HG03108 (cell line): ENCODE data around the gene TANC1.

Experiments used
- ATAC-seq: cut with Tn5 transposase; IDR thresholded peaks from one replicate; pipeline ENCODE4 v1.9.1; 2021; ENCODE audit warnings: moderate library complexity; ENCODE audit not compliant: unreplicated experiment

The TANC1 gene

DNA sequence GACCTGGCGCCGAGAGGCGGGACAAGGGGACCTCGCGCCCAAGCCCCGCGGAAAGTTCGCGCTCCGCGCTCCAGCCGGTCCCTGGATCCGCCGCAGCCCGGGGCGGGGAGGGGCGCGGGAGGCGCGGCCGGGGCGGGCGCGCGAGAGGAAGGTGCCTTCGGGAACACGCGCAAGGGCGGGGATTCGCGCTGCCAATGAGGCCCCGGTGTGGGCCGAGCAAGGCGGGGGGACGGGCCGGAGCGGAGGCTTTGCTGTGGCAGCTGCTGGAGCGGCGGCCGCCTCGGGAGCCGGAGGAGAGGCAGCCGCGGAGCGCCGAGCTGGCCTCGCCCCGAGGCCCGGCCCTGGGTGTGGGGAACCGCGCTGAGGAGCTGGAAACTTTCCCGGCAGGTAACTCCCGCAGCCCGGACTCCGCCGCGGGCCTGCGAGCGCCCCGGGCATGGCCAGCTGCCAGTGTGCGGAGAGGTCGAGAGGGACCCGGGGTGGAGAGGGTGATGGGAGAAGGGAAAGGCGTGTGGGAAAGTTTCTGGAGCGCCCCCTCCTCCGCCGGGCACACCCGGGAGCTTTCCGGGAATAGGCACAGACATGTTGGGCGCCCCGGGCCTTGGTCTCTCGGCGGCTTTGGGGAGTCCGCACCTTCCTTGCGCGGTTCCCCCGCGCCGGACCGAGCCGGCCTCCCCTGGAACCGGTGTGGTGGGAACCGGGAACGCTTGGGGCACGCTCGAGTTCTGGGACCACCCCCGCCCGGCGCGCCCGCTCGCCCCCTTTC lies at the start of gene TANC1:
Gene TANC1, plus strand, starts transcription at position 245 of the 766 bp plus-strand sequence. CDS start 97,271 bp downstream, outside the sequence.
- ATAC-seq = peak; percentile 98

DNA sequence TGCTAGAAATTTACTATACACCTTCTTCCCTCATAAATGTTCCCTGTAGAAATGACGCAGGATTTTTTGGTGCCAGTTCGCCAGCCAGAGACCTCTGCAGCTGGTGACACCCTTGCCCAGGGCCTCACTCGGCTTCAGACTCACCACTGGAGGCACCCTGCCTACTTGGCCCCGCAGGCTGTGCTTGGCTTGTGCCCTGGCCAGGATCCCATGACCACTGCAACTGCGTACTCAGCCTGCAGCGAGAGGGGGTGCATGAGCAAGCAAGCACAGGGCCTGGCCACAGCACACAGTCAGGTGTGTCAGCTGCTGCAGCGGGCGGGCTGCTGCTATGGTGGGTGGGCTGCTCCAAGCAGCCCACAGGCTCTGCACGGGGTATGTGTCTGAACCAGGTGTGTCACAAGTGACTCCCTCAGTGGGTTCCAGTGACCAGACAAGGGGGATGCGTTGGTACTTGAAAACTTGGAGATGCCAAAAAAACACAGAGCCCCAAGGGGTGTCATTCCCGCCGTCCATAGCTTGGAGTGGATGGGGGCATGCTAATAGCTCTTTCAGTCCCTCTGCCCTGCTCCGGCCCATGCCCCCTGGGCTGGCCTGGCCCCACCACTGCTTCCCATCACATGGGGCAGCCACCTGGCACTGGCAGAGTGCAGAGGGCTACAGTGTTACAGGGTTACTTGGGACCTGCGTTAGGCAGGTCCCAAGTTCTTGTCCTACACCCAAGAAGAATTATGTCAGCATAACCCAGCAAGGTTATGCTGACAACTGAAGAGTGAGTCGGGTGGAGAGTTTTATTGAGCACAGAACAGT lies 46.6 kb upstream of the TANC1 start:
- no peak for ATAC-seq

DNA sequence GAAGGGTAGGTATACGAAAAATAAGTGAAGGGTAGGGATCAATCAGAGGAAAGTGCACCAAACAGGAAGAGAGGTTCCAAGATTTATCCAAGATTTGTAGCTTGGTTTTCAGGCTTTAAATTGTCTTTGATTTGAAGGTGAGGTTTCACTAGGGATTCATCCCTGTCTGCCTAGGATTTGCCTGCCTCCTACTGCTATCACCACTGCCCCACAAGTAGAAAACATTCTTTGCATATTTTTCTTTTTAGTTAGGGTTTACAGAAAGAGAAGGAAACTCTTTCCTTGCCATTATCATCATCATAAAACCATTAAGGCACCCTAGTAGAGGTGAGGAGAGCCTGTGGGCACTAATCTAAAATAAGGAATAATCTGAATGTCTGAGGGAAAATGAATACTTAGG lies 45.8 kb upstream of the TANC1 start:
- ATAC-seq = no peak

DNA sequence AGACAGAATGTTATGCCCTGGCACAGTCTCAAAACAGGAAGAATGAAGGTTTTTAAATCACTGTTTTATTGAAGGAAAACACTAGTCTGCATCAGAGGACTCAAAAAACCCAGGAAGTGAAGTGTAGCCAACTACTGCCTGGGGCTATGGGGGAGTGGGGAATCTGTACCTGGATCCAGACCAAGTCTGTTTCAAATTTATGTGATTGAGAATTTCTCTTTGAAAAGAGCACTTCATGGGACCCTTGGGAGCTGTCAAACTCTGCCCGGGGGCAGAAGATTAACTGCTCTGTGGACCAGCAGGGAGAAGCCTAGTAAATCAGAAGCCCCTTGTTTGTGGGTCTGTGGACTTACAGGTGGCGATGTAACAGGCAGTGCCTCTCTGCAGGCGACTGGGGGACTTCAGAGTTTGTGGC lies 45.3 kb upstream of the TANC1 start:
- ATAC-seq = no peak

DNA sequence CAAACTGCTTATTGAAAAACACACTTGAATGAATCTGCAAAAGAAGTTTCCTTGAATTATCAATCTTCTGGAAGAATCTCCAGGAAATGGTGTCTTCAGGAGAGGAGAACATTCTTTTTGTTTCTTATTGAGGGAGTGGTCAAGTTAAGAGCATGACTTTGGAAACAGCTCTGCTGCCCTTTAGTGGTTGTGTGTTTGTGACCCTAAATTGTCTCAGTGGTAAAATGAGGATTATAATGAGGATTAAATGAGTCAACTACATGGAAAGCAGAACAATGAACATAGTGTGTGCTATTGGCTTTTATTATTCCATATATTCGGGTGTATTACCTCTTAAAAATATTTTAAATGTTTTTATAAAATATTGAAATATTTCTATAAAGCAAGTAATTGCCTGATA lies 44.8 kb upstream of the TANC1 start:
- no peak for ATAC-seq

DNA sequence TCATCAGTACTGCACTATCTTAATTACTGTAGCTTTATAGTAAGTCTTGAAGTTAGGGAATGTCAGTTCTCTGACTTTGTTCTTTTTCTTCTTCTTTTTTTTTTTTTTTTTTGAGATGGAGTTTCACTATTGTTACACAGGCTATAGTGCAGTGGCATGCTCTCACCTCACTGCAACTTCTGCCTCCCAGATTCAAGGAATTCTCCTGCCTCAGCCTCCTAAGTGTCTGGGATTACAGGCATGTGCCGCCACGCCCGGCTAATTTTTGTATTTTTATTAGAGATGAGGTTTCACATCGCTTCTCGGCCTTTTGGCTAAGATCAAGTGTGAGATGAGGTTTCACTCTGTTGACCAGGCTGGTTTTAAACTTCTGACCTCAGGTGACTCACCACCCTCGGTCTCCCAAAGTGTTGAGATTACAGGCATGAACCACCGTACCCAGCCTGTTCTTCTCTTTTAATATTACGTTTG lies 41.9 kb upstream of the TANC1 start:
- ATAC-seq = no peak

DNA sequence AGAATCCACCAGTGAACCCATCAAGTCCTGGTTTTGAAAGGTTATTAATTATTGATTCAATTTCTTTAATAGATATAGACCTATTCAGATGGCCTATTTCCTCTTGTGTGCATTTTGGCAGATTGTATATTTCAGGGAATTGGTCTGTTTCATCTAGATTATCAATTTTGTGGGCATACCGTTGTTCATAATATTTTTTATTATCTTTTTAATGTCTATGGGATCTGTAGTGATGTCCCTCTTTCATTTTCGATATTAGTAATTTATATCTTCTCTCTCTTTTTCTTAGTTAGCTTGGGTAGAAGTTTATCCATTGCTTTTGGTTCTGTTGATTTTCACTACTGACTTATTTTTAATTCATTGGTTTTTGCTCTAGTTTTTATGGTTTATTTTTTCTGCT lies 39.9 kb upstream of the TANC1 start:
- ATAC-seq = no peak

DNA sequence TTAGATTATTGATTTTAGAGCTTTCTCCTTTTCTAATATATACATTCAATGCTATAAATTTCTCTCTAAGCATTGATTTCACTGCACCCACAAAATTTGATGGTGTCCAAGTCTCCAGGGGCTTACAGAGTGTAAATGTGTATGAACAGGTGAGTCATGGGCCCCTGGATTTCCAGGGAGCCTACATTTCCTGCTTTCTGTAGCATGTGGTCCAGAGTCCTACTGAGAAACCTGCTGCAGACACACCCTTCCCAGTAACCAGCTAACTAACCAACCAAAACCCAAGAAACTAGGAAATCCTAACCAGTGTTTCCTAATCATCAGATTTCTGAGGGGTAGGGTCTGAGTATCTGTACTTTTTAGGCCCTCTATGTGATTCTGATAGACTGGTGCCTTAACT lies 39.5 kb upstream of the TANC1 start:
- ATAC-seq = no peak

DNA sequence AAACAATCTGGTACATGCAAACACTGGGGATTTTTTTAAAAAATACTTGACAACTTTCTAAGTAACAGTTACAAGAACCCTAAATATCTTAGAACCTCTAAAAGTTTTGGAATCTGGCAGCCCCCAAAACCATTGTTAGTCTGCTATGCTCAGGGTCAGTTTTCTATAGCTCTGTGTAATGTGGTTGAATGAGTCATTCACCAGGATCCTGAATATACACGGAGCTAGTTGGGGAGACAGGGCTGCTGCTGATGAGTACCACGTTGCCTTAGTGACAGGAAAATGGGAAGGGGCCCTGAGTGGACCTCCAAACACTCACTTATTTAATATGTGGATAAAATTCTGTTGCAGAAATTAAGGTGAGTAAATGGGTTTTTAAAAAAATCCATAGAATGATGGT lies 36.9 kb upstream of the TANC1 start:
- ATAC-seq = no peak

DNA sequence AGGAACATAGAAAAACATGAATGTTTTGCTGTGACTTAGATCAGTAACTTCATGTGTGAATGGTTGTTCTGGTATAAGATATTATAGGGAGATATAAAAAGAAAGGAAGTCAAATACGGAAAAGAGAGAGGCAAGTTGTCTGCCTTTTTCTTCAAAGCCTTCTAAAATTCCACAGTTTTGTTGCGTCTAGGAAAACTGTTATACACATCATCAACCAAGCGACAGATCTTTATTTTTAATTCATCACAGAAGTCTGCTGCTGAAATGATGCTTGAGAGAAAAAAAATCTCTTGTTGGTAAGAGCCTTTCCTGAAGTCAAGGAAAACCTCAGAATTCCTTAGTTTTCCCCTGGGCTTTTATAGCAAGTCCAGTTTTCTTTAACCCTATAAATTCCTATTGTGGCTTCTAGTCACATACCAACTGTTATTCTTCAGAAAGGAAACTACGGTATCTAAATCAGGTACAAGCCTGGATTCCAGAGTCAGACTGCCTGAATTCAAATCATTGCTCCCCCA lies 36.3 kb upstream of the TANC1 start:
- no peak for ATAC-seq

DNA sequence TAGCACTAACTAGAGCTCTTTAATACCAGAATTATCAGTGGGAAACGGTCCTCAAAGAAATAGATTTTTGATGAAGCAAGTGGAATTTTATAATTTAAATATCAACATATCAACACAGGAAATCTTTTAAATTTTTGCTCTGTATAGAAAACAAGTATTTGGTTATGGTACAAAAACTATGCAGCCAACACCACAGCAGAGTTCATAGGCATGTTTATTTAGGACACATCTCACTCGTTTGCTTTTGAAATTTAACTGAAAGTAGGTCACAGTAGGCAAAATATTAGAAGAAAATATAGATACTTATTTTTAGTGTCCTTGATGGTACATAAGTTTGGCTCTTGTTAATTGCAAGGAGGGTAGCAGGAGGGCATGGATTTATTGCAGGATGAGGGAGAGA lies 34.3 kb upstream of the TANC1 start:
- ATAC-seq = no peak

DNA sequence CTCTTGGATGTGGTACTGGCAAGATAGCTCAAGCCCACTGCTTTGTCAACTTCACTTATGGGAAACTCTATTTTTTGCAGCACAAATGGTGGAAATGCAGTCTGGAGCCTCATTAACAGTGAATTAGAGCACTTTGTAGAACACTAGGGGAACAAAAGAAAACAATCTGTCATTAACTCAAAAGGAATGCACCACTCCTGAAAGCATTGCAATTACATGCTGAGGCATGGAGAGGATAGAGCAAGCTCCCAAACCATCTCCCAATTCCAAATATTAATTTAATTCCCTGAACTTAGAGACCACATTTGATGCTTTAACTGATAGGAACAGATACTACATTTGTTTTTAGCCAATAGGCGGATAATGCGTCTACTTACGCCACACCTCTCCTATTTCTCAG lies 32.8 kb upstream of the TANC1 start:
- ATAC-seq = no peak

DNA sequence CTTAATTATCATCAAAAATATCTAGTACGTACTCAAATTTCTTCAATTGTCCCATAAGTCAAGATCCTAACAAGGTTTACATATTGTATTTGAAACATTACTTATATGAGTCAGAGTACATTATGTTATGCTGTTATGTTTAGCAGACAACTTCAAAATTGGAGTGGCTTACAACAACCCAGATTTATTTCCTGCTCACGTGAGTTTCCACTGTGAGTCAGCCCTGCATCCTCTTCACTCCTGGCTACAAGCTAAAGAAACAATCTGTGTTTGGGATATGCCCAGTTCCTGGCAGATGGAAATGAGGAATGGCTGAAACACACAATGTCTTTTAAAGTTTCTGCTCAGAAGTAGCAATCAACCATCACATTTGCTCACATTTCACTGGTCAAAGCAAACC lies 31.5 kb upstream of the TANC1 start:
- no peak for ATAC-seq

DNA sequence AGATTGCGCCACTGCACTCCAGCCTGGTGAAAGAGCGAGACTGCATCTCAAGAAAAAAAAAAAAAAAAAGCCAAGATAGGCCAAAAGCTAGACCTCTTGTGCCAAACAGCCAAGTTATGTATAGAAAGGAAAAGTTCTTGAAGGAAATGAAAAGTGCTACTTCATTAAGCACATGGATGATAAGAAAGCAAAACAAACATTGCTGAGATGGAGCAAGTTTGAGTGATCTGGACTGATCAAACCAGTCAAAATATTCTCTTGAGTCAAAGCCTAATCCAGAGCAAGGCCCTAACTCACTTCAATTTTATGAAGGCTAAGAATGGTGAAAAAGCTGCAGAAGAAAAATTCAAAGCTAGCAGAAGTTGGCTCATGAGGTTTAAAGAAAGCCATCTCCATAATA lies 28.1 kb upstream of the TANC1 start:
- no peak for ATAC-seq

DNA sequence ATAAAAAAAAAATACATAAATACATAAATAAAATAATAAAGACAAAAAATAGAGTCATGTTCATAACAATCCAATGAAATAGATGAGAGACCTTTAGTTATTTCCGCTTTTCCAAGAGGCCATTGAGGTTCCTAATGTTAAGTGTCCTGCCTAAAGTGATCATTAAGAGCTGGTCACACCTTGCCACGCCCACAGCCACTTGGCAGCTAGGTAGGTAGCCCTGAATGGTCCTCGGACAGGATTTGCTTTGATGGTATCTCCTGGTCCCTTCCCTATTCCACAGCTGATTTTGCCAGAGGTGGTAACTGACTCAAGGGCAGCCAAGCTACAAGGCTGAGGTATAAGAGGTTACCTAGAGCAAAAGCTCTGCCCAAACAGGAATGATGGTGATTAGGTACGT lies 24.5 kb upstream of the TANC1 start:
- ATAC-seq = no peak

DNA sequence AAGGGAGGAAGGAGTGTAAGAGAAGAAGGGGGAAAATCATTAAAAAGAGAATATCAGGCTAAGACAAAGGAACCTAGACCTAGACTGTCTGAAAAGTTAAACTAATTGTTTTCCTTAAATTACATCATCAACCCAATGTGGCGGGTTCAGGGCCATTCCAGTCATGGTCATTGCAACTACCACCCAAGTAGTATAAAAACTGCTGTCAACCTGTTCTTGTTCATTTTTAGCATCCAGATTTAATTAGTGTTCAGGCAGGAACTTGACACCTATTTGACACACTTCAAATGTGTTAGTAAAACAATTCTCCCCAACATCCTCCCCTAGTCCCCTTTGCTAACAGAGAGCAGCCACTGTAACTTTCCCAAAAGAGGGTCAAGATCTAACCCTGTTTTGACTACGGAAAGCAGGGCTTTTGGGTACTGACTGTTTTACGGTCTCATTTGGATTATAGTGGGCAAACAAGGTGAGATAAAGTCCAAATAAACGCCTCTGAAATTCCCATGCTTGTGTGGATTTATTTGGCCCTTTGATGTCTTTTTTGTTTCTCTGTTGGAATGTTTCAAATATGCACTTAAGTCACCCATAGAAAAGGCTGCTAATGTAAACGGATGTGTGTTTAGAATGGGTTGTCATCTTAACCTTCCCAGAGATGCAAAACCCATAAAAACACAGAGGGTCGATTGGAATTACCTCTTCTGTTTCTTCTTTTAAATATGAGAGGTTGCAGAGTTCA lies 19.3 kb upstream of the TANC1 start:
- ATAC-seq = no peak

DNA sequence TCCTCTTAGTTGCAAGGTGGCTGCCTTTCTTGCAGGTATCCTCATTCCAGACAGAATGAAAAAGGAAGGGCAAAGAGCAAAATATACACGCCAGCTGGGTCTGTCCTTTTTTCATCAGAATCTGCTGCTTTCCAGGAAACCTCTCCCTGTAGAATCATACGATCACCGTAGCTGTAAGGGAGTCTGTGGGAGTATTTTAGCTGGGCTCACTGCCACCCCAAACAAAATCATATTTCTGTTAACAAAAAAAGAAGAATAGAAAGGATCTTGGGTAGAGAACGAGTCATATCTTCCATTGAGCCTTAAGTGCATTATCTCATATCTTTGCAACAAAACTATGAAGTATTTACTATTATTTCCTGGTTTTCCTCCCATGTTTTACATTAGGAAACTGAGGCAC lies 15.0 kb upstream of the TANC1 start:
- ATAC-seq = no peak

DNA sequence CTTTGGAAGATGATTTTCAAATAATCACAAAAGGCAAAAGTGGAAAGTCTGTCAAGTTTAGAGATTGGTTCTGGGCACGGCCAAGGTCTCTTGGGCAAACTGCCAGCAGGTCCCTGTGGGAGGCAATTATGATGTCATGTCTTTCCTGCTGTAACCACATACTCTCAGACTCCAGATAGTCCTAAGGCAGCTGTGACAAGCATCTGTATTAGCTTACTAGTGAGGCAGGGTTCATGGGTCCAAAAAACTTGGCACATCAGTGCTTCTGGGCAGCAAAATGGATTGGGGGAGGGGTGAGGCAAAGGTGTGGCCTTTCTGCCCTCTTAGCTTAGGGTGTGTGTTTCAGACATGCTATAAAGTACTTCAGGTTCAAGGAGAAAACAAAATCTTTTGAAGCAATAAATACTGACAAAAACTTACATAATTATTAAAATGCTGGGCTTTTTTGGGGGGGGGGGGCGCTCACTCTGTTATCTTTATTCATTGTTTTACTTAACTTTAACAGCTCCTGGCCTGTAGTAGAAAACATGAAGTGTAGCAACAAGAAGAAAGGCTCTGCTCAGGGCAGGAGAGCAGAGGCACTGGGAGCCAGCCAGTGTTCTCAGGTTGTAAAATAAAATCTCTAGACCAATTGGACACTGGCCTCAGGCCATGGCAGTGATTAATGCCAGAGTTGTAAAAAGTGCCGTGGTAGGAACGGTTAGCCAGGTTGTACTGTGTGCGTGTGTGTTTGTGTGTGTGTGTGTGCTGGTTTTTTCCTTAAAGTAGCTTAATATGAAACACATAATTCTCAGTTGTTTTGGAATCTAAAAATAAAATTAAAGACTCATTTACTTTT lies 14.3 kb upstream of the TANC1 start:
- ATAC-seq = peak; percentile 72

DNA sequence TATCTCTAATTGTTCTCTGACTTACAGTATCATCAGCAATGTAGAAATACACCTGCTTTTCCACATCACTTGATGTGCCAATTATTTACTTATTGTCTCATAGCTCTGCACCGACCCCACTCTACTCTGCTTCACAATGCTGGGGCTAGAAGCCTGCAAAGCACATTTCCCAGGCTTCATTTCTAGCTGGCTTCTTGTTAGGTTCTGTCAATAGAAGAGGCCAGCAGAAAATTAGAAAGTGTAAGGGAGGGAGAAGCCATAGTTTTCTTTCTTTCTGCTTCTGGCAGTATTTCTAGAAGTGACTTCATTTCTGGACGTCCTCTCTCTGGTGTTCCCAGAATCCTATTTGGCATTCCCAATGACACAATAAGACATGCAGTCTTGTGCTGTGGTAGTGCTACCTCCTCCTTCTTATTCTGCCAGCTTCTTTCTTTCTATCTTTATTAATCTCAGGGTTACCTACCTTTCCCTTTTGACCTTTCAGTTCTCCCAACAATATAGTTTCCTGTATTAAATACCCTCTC lies 12.5 kb upstream of the TANC1 start:
- ATAC-seq = no peak

DNA sequence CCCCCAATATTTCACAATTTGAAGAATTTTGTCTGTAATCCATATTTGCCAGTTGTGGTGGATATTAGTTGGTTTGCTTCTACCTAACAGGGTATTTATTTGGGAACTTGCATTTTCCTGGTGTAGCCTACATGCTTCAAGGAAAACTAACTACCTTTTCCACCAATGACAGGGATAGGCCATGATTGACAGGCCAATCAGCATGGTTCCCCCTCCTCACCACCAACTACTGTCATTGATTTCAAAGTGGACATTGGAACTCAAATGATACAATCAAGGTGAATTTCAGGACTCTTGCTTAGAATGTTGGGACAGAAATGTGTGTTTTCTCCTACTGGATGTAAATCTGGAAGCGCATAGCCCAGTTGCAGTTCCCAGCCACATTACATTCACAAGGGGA lies 10.1 kb upstream of the TANC1 start:
- ATAC-seq = no peak
